ENCODE data around the gene PCF11. TPM values are rescaled to one million over a fixed set of nuclear protein-coding genes. Genes with fewer than 3 reads are reported as not detected.
A peak's percentile ranks its signal among the peaks of the same experiment; 100 is the strongest.

The PCF11 gene
- total and polyA plus RNA-seq, 2 of the 13 experiments (the other 11 are each of a cell fraction or from before 2014, with no cell fraction given), result 40.3 to 47.7 TPM

GRCh38 chr11:83193315-83194280, 36.7 kb downstream of the PCF11 start, which contains the start of gene ANKRD42 (continued):
- TF ChIP-seq CEBPZ (IDR thresholded peaks at IDR 0.05; ENCODE audit: low read length), result no peak
- TF ChIP-seq CREB1 (IDR thresholded peaks at IDR 0.05), result peak; percentile 87
- TF ChIP-seq CREB1 (CRISPR knock-in tag; IDR thresholded peaks at IDR 0.05), result peak; percentile 98
- peak; percentile 81 for TF ChIP-seq HNRNPLL (IDR thresholded peaks at IDR 0.05; ENCODE audit: low read depth, low read length, poor library complexity, severe bottlenecking)
- TF ChIP-seq ZSCAN30 (CRISPR knock-in tag; IDR thresholded peaks at IDR 0.05), result no peak
- no peak for TF ChIP-seq ZNF790 (CRISPR knock-in tag; IDR thresholded peaks at IDR 0.05; ENCODE audit: borderline replicate concordance)
- TF ChIP-seq GPBP1L1 (CRISPR knock-in tag; IDR thresholded peaks at IDR 0.05), result no peak
- no peak for TF ChIP-seq DMTF1 (CRISPR knock-in tag; IDR thresholded peaks at IDR 0.05)
- no peak for TF ChIP-seq ZNF800 (CRISPR knock-in tag; IDR thresholded peaks at IDR 0.05)
- no peak; the same call in 1 of the 2 replicates for TF ChIP-seq HOXD1 (CRISPR knock-in tag; IDR thresholded peaks at IDR 0.05)
- TF ChIP-seq HOXA3 (CRISPR knock-in tag; IDR thresholded peaks at IDR 0.05), result peak; percentile 87
- peak; percentile 26; the same call in 1 of the 2 replicates for TF ChIP-seq MXD3 (CRISPR knock-in tag; IDR thresholded peaks at IDR 0.05)
- no peak for TF ChIP-seq CSRNP2 (CRISPR knock-in tag; conservative IDR thresholded peaks at IDR 0.05; ENCODE audit: low read depth)
- TF ChIP-seq AGO1 (IDR thresholded peaks at IDR 0.05; ENCODE audit: low read depth, low read length, poor library complexity, severe bottlenecking), result no peak
- no peak for TF ChIP-seq TCF7L2 (IDR thresholded peaks at IDR 0.05; ENCODE audit: low read depth, low read length)
- peak; percentile 73 for TF ChIP-seq ZMYM4 (CRISPR knock-in tag; IDR thresholded peaks at IDR 0.05)
- TF ChIP-seq CBX5 (CRISPR knock-in tag; IDR thresholded peaks at IDR 0.05; ENCODE audit: borderline replicate concordance), result peak; percentile 52; the same call in 1 of the 2 replicates
